NK-92 treated with Interleukin-12 subunit alpha and Interleukin-12 subunit beta, amount 100 ng/mL, for 24 hours (cell line): ENCODE results near the gene SH3RF2.
"Not testable (repeated sequence)": the region's sequence is repeated elsewhere in the genome, so short reads cannot be mapped to it uniquely, and the experiment has no call there.

Source experiments
- DNase-seq: peaks from one replicate; lab custom pipeline; 2025; lab: John Stamatoyannopoulos, UW

The SH3RF2 gene

DNA sequence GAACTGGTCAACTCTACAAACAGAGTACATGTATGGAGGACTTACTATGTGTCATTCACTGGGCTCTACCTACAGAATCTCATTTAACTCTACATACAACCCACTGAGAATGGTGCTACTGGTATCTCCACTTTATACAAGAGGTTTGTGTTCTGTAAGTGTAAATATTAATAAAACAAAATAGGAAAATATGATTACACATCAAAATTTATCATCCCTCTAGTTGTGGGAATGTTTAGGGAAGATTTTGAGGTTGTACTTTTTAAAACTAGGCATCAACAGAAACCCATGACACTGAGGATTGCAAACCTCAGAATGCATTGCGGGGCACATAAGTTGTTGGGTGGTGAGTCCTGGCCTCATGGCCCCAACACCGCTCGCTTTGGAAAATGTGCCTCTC, 11.7 kb downstream of the SH3RF2 start:
- no peak for DNase-seq

DNA sequence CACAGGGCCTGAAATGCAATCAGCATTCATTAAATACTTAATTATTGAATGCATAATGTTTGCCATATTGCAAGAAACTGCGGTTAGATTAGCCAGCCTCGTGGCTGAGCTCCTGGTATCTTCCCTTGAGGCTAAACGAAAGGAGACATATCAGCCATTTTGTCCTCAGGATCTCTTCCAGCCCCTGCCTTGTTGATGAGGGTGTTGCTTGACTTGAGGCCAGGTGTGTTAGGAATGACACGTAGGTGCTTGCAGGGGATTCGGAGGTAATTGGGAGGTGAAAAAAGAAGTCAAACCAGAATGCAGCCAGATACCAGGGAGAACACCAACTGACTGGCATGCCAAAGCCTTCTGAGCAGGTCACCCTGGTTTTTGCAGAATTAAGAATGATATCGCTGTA, 12.5 kb downstream of the SH3RF2 start:
- DNase-seq, result no peak

DNA sequence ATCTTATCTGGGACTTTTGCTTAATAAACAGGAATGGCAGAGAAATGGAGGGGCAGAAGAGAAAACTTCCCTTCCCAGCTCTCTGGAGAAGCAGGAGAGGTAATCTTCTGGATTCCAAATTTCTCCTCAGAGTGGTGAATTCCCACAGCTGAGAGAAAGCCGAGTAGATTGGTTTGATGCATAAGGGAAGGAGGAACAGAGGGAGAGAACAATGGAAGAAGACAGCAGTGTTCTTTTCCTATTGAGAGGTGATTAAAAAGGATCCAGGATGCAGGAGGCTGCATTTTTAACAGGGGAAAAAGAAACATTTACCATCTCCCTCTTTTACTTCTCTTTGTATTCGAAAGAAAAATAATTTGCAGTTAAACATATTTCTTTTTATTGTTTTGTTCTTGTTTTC, 13.1 kb downstream of the SH3RF2 start:
- DNase-seq, result no peak

DNA sequence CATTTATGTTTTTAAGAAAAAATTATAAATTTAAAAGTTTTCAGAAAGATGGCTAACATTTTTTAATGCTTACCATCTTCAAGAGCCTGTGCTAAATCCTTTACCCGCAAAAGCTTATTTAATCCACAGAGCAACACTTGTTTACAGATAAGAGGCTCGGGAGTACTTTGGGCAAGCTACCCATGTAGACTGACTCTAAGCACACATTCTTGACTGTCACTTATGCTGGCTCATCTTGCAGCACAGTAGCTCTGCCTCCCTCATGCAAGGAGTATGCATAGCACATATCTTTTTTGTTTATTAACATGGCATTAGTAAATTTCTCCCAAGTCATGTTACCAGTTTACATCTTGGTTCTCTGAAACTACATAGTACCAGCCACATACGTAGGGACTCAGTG, 14.7 kb downstream of the SH3RF2 start:
- no peak for DNase-seq

DNA sequence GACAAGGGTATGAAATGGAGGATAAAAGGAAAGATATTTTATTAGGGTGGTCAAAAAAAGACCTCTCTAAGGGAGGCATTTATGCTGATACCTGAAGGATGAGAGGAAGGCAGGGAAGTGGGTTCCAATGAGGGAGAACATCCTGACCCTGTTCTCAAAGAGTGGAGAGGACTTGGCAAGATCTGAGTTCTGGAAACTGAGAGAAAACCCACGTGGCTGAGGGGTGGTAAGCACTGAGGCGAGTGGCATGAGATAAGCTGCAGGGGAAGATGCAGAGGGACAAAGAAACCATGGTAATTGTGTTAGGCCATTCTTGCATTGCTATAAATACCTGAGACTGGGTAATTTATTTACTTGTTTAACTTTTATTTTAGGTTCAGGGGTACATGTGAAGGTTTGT, 16.8 kb downstream of the SH3RF2 start:
- DNase-seq, result no peak

DNA sequence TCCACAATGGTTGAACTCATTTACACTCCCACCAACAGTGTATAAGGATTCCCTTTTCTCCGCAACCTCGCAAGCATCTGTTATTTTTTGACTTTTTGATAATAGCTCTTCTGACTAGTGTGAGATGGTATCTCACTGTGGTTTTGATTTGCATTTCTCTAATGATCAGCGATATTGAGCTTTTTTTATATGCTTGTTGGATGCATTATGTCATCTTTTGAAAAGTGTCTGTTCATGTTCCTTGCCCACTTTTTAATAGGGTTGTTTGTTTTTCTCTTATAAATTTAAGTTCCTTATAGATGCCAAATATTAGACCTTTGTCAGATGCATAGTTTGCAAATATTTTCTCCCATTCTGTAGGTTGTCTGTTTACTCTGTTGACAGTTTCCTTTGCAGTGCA, 17.8 kb downstream of the SH3RF2 start:
- DNase-seq, result not testable (repeated sequence)

DNA sequence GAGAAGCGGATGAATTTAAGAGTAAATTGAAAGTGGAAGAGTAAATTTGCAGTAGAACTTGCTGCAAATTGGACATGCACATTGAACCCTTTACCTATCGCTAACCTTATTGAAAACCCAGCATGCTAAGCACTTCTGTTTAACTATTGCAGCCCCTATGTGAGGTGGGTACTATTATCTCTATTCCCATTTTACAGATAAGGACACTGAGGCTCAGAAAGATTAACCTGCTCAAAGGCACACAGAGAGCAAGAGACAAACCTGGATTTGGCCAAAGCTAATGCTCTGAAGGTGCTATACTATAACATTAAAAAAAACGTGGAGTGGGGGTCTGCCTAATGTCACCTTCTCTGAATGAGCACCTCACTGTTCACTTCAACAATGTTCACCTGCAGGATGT, 21.0 kb downstream of the SH3RF2 start:
- DNase-seq, result no peak

DNA sequence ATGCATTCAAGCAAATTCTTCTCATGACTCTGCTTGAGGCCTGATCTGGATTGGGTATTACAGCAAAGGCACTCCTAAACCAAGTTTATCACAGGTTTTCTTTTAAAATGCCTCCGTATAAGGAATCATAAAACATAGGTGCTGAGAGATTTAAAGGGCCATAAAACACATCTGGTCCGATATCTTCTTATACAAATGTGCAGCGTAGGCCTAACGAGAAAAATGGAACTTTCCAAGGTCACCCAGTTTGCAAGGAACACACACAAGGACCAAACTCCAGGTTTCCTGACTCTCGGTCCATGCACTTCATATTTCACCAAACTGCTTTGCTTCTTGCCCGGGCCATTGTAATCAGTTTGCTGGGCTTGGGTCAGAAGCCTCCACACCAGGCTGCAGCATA, 22.1 kb downstream of the SH3RF2 start:
- DNase-seq, result no peak

DNA sequence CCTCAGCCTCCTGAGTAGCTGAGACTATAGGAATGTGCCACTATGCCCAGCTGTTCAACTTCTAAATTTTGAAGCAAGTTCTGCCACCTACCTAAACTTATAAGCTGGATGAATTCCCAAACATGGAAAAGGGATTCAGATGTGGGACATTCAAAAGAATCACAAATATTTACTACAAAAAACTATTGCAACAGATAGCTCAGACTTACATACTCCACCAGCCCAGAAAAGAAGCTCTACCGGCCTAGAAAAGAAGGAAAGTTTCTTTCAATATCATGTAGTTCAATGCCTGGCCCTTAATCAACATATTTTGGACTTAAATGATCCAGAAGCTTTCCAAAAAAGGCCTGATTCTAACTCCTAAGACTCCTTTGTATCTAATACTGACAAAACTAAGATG, 23.8 kb downstream of the SH3RF2 start:
- no peak for DNase-seq

DNA sequence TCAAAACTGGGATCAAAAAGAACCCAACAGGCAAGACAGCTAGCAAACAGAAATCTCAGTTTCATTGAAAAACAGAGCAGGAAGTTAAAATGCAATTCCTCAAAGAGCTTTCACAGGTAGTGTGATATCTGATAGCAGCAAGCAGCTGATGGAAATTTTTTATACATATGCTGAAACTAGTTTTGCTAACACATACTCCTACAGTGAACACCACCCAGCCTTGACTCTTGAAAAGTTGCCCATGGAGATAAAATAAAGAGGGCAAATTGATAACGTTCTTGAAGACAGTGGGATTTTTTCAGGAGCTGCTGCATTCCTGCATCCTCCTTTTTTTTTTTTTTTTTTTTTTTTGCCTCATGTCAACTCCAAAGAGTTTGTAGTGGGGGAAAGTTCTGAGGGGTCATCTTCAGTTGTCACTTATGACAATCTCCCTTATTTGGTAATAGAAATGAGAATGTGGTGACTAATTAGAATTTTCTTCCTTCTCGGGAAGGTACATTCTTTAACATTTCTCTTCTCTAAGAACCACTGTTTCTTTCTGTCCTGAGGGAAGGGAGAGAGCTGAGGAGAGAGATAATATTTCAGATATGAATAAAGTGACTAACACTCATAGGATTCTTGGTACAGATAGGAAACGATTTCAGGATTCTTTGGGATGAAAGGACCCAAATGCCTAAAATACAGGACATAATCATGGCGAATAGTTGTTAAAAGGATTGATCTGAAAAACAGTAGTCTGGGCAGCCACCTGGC, 24.6 kb downstream of the SH3RF2 start:
- DNase-seq, result no peak

DNA sequence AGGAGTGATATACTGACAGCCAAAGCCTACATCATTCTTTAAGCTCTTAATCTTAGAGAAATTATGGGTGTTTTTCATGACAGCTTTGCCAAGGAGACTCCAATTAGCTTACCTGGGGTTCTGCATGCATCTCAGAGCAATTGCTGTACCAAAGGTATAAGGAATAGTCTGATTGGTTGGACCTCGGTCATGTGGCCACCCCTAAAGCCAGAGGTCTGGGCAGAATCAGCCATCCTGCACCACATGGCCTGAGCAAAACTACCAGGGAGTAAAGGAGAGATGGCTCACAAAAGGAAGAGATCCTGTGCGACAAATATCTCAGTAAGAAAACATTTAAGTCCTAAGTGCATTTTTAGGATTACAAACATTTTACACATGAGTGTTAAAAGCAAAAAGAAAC, 25.6 kb downstream of the SH3RF2 start:
- DNase-seq, result no peak

DNA sequence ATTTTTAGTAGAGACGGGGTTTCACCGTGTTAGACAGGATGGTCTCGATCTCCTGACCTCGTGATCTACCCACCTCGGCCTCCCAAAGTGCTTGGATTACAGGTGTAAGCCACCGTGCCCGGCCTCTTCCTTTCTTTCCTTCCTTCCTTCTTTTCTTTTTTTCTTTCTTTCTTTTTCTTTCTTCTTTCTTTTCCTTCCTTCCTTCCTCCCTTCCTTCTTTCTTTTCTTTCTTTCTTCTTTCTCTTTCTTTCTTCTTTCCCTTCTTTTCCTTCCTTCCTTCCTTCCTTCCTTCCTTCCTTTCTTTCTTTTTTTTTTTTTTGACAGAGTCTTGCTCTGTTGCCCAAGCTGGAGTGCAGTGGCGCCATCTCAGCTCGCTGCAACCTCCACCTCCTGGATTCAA, 27.6 kb downstream of the SH3RF2 start:
- not testable (repeated sequence) for DNase-seq

DNA sequence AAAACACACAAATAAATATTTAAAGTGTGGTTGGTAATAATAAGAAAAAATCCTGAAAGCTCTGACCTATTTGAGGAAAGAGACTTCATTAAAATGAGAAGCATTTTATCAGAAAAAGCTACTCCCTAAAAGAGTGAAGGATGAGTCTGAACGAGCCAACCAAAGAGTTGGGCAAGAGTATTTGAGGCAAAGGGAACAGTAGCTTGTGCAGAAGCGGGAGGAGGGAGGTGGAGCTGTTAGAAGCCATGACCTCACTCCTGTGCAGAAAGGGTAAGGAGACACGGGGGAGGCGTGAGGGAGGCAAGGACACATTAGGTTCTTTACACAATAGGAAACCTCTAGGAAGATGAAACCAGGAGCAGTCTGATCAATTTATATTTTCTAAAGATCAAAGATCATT, 29.4 kb downstream of the SH3RF2 start:
- DNase-seq, result no peak

DNA sequence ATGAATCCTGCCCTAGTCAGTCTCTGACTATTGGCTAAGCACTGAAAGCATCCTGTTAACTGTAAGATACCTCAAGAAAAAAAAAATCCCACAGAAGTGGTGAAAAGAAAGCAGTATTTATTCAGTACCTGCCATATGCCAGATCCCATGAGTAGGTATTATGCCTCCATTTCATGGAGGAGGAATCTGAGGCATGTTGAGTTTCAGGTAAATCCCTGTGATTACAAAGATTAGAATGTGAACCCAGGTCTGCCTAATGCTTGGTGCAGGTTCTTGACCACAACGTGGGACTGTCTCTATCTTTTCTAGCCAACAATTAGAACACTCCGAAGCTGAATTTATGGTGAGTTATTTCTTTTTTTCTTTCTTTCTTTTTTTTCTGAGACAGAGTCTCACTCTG, 30.9 kb downstream of the SH3RF2 start:
- no peak for DNase-seq

DNA sequence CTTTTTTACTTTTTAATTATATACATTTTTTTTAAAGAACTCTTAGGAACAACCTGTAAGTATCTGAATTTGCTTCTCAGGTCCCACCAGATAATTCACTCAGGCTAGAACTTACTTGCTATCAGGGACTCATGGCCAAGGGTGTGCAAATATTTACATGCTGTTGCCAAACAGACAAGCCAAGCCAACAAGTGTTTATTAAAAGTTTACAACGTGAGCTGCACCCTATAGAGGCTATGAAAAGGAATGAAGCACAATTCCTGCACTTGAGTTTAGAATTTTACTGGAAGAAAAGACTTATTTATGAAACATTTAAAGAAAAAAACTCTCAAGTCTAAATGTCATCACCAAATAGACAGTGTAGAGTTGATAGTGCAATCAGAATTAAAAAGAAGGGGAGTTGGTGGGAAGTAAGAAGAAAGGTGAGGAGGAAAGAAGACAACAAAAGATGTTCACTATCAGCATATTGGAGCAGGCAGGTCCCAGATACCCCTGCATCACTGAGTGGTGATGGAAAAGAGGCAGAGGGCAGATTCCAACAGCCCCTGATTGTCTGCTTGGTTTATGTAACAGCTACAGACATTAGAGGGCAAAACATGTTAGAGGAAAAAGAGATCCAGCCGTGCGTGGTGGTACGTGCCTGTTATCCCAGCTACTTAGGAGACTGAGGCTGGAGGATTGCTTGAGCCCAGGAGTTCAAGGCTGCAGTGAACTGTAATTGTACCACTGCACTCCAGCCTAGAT, 32.8 kb downstream of the SH3RF2 start:
- no peak for DNase-seq

DNA sequence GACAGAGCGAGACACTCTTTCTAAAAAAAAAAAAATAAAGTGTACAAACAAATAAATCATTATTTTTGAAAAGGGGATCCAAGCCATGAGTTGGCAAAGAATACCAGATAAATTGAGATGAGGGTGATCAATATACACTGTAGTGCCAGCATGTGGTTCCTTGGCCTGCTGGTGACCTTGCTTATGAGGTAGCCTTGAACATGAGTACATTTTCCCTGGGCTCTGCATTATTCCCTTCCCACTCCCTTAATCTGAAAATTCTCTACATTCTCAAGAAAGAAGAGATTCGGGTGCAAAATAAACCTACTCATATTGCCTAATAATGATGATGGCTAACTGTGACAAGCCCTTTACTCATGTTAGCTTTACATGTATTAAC, 33.3 kb downstream of the SH3RF2 start:
- no peak for DNase-seq

DNA sequence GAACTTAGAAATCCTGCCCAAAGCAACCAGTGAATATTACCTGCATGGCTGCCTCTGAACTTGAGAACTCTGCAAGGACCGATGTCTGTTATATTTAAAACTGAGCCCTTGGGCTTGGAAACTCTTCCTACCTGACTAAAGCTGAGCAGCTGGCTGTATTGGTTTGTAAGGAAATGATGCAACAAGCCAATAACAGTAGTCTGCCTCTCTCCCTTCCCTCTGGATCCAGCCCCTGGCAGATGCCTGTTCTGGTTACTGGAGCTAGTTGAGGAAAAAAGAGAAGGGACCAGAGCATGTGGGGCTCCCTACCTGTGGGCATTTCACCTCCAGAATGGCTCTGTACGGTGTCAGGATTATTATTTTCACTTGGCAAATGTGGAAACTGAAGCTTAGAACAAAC, 34.7 kb downstream of the SH3RF2 start:
- DNase-seq, result no peak

DNA sequence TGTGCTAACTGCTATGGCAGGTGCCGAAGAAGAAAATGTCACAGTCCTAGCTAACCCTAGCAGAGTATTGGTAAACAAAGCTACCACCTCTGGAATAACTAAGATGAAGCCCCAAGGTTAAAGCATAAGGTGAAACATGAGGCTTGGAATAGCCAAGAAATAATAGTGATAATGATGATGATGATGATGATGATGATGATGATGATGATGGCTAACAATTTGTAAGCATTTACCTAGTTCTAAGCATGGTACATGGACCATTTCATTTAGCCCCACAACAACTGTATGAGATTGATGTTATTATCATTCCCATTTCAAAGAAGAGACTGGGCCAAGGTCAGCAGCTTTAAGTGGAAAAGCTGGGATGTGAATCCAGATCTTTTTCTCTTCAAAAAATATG, 35.3 kb downstream of the SH3RF2 start:
- DNase-seq, result no peak

DNA sequence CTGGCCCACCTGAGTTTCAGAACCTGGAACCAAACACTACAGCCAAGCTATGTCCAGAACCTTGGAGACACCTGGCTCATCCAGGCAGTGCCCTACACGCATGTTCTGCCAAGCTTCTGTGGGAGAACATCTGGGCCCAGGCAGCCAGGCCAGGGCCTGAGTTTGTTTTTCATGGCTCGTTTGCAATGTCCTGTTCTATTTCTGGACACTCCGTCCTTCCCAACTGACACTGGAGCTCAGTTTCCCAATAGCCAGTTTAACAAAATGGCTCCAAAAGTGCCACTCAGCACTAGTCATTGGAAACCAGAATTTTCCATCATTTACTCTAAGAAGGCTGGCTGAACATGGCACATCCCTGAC, 38.6 kb downstream of the SH3RF2 start:
- no peak for DNase-seq

DNA sequence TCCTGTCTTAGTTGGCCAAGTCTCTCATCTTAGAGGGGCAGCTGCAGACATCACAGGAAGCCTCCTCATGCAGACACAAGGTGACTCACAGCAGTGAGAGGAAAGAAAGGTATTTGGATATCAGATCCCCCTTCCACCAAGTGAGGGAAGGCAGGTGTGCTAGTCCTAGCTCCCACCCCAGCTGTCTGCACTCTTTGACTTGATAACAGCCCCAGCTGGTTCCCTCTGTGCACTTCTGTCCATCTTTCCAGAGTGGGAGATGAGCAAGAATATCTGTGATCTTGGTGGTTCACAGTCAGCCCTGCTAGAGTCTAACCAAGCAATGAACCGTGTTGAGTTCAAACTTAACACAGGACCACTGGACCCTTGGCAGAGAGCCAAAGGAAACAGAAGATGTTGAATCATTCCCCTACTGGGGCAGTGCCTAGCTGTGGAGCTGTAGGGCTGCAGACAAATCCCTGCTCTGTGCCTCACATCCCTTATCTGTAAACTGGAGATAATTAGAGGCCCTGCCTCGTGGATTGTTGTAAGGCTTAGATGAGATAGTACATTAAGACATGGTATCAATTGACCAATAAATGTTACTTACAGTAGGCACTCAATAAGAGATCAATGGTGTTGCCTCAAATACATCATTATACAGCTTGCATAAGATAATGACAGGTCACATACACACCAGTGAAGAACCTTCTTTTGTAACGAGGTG, 39.1 kb downstream of the SH3RF2 start:
- no peak for DNase-seq

DNA sequence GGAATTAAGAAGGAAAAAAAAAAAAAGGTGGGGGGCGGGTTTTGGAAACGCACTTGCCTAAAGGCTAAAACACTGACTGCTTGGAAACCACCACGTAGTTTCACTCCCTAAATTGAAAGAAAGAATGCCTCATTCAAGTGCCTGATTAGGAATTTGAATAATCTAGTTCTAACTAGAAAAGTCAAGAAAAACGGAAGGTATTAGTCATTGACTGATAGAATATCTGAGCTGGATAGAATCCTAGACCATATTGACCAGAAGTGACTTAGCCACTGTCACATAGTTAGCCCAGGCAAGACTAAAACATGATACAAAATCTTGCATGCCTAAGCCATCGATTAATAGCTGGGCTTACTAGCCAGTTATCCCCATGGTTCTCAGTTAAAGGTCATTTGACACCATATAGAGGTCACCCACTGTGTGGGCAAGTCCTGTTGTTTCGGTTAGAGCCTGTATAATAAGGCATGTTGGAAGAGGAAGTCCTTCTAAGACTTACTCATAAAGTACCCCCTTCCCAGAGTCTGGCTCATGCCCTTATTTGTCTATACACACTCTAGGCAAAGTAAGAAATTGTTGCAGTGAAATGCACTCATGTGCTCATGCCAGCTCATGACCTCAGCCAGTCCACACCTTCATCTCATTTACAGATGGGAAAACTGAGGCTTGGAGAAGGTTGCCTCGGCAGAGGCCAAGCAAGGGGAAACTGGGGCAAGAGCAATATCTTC, 40.2 kb downstream of the SH3RF2 start:
- DNase-seq, result no peak

DNA sequence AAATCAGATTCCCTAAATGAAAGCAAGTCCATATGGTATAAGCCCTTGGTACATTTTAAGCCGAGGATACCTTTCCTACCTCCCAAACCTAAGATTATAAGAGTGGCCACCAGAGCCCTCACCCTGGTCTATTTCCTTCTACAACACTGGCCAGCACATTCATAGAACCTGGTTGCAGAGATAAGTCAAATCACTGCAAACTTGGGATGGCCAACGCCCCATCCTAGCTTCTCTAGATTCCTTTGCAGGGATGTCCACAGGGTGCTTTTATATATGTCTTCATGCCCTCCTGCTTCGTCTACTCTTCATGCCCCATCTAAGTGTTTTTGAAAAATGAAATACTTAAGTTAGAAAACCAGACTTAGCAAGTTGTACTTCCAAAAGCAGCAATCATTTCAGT, 41.8 kb downstream of the SH3RF2 start:
- no peak for DNase-seq

DNA sequence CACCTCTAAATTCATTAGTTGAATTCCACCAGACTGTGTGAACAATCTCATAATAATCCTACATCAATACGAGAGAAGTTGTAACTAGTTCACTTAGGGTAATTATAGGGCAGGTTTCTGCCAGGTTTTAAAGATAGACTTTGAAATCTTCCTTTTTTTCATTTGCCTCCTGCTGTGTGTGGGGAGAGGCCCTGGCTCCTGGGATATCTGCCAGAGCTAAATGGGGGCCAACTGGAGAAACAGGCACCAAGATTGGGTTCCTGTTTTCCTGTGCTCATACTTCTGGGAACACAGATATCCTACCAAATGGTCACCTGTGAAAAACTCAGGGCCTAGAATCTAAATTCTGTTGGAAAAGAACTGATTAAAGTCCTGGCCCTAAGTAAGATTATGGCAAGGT, 42.3 kb downstream of the SH3RF2 start:
- no peak for DNase-seq
